K562 (cell line): ENCODE measurements around the gene USP48. TPM values are rescaled to one million over a fixed set of nuclear protein-coding genes. Genes with fewer than 3 reads are reported as not detected.

Experiments
- BDP1 ChIP-seq: IDR thresholded peaks from 3 replicates; pipeline ENCODE4 v1.6.1; 2011; ENCODE audit not compliant: insufficient read length, insufficient read depth
- FOXM1 ChIP-seq, 2 experiments: fragments of 450-650 bp in 1 of 2; sonication (generic) in 1 of 2; formaldehyde crosslinking in 1 of 2; IDR thresholded peaks; 2 replicates each; pipeline versions ENCODE4 v1.6.1 to v1.9.0; 2017 to 2022; ENCODE audit warnings: low read depth in 2 of 2, mild to moderate bottlenecking in 2 of 2, missing genetic modification reagents in 1 of 2, moderate library complexity in 1 of 2
- HNRNPUL1 ChIP-seq: fragments of 200-400 bp; formaldehyde crosslinking; IDR thresholded peaks from 2 replicates; pipeline ENCODE4 v1.6.1; 2017; ENCODE audit warnings: low read length
- LEF1 ChIP-seq: fragments of 450-650 bp; IDR thresholded peaks from 2 replicates; pipeline ENCODE4 v1.6.1; 2016; ENCODE audit warnings: mild to moderate bottlenecking
- MAFG ChIP-seq: fragments of 450-650 bp; conservative IDR thresholded peaks from 2 replicates; pipeline ENCODE4 v1.6.1; 2016; ENCODE audit warnings: missing genetic modification characterization, missing compliant biosample characterization
- MAZ ChIP-seq, 2 experiments: fragments of 450-650 bp in 1 of 2; sonication (generic) in 1 of 2; formaldehyde crosslinking; IDR thresholded peaks in 1 of 2; conservative IDR thresholded peaks in 1 of 2; 2 replicates each; pipeline versions ENCODE4 v1.4.0 to v1.5.0; 2020; ENCODE audit warnings: mild to moderate bottlenecking in 1 of 2, missing genetic modification reagents in 1 of 2
- PCBP2 ChIP-seq: fragments of 200-400 bp; formaldehyde crosslinking; IDR thresholded peaks from 2 replicates; pipeline ENCODE4 v1.6.1; 2018; ENCODE audit warnings: low read length, low read depth, mild to moderate bottlenecking, moderate library complexity; ENCODE audit not compliant: poor library complexity, severe bottlenecking
- RBBP5 ChIP-seq: fragments of 200-600 bp; sonication (generic); IDR thresholded peaks from 2 replicates; pipeline ENCODE4 v1.6.1; 2012; ENCODE audit warnings: borderline replicate concordance, mild to moderate bottlenecking, low read length, control low read depth, inconsistent platforms; ENCODE audit not compliant: insufficient read depth, poor library complexity, severe bottlenecking
- SMARCA4 ChIP-seq: fragments of 450-650 bp; IDR thresholded peaks from 2 replicates; pipeline ENCODE4 v1.6.1; 2016
- THRB ChIP-seq: fragments of 450-650 bp; formaldehyde crosslinking; conservative IDR thresholded peaks from 2 replicates; pipeline ENCODE4 v1.4.0; 2022; ENCODE audit warnings: mild to moderate bottlenecking, missing genetic modification characterization
- TOE1 ChIP-seq, 2 experiments: fragments of 450-650 bp in 1 of 2; sonication (generic) in 1 of 2; formaldehyde crosslinking in 1 of 2; IDR thresholded peaks; 2 replicates each; pipeline versions ENCODE4 v1.7.1 to v1.8.0; 2016 to 2022; ENCODE audit warnings: borderline replicate concordance in 2 of 2, mild to moderate bottlenecking in 2 of 2, antibody characterized with exemption in 1 of 2, inconsistent platforms in 1 of 2, low read depth in 1 of 2, missing genetic modification reagents in 1 of 2, moderate library complexity in 1 of 2
- ZNF512 ChIP-seq: IDR thresholded peaks from 2 replicates; pipeline ENCODE4 v1.6.1; 2016; ENCODE audit warnings: missing genetic modification characterization, missing compliant biosample characterization
- ZNF589 ChIP-seq: fragments of 200-800 bp; sonication (Bioruptor generic); IDR thresholded peaks from 2 replicates; pipeline ENCODE4 v1.6.1; 2016; ENCODE audit warnings: low read depth, missing genetic modification characterization, missing compliant biosample characterization
- ZNF764 ChIP-seq: fragments of 250-450 bp; sonication (Bioruptor Pico); IDR thresholded peaks from 2 replicates; pipeline ENCODE4 v1.4.0; 2020; ENCODE audit warnings: low read depth, mild to moderate bottlenecking, moderate library complexity
- polyA plus RNA-seq, 8 experiments: library from polyadenylated mRNA; depleted of rRNA in 4 of 8; stranded (reverse) in 5 of 8; unstranded in 3 of 8; fragments of >200 nt; fragmentation: Nextera tagmentation in 2 of 8; fragmentation: Illumina TruSeq in 1 of 8; extraction: Ambion mirVana in 2 of 8; extraction: Trizol in 1 of 8; gene quantifications; 2 replicates each; pipeline versions ENCODE4 v1.2.1 to v1.2.3, GENCODE V29; 2011 to 2014; ENCODE audit warnings: inconsistent platforms in 1 of 8, missing spikeins in 1 of 8
- total RNA-seq, 7 experiments: library from RNA; depleted of rRNA in 6 of 7; stranded (reverse); fragments of >200 nt in 6 of 7; fragmentation: Illumina TruSeq in 2 of 7; extraction: Trizol in 2 of 7; gene quantifications; 2 replicates each; pipeline versions ENCODE4 v1.2.1 to v1.2.3, GENCODE V29; 2011 to 2021; ENCODE audit warnings: low replicate concordance in 1 of 7

The USP48 gene
- total and polyA plus RNA-seq, 9 of the 15 experiments (the other 6 are each of a cell fraction or from before 2014, with no cell fraction given), result 23.3 to 123 (median 106) TPM

GRCh38 chr1:21766210-21766609 lies 16.7 kb downstream of the USP48 start (continued):
- TF ChIP-seq TOE1 (IDR thresholded peaks at IDR 0.05; ENCODE audit: borderline replicate concordance) (no peak), TOE1 (CRISPR knock-in tag; IDR thresholded peaks at IDR 0.05; ENCODE audit: borderline replicate concordance, low read depth) (no peak), HNRNPUL1 (no peak), LEF1 (no peak), ZNF764 (CRISPR knock-in tag) (no peak), SMARCA4 (peak; percentile 22; the same call in 1 of the 2 replicates), ZNF512 (tag) (no peak), PCBP2 (no peak), MAFG (tag) (peak; percentile 58), FOXM1 (IDR thresholded peaks at IDR 0.05; ENCODE audit: low read depth) (no peak), FOXM1 (CRISPR knock-in tag; IDR thresholded peaks at IDR 0.05; ENCODE audit: low read depth) (no peak), MAZ (CRISPR knock-in tag; conservative IDR thresholded peaks at IDR 0.05 in 1 of 2, IDR thresholded peaks at IDR 0.05 in 1 of 2) (no peak), BDP1 (no peak), ZNF589 (CRISPR knock-in tag) (no peak), THRB (no peak), RBBP5 (no peak)
- TF ChIP-seq, all 486 proteins: peak for 8
